ENCODE measurements around the gene MAB21L4.

Gene MAB21L4

DNA sequence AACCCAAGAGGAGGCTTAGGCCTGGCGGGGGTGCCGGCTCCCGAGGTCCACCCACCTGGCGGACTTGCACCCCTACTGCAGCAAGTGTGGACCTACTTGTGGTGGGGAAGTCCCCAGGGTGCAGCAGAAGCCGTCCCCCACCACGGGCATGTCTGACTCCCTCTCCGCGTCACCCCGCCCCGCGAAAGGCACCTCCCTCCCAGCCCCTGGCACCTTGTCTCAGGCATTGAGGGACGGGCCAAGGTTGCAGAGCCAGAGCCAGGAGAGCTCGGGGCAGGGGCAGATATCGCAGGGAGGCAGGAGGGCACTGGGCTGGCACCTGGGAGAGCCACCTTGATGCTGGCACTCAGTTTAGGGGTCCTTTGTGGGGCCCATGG is 29.2 kb upstream of the MAB21L4 start:
- no peak for DNase-seq (ENCODE audit: low read depth, low spot score)

DNA sequence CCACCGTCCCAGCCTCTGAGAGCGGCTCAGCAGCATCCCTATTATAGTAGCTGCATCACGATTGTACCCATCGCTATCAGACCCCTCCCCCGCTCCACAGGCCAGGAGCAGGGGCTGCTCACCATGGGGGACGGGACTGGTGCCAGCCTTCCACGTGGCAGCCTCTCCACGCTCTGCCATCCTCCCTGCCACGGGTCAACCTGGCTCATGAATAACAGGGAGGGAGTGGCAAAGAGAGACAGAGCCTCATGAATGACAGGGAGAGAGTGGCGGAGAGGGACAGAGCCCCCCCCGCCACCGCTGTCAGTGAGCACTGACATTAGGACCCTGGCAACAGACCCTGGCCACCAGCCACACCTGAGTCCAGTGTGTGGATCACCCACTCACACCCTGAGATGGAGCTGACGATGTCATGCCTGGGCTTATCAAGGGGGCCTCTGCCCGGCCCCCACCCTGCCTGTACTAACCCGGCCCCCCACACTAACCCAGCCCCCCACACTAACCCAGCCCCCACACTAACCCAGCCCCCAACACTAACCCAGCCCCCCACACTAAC is 27.1 kb upstream of the MAB21L4 start:
- no peak for DNase-seq (ENCODE audit: low read depth, low spot score)

DNA sequence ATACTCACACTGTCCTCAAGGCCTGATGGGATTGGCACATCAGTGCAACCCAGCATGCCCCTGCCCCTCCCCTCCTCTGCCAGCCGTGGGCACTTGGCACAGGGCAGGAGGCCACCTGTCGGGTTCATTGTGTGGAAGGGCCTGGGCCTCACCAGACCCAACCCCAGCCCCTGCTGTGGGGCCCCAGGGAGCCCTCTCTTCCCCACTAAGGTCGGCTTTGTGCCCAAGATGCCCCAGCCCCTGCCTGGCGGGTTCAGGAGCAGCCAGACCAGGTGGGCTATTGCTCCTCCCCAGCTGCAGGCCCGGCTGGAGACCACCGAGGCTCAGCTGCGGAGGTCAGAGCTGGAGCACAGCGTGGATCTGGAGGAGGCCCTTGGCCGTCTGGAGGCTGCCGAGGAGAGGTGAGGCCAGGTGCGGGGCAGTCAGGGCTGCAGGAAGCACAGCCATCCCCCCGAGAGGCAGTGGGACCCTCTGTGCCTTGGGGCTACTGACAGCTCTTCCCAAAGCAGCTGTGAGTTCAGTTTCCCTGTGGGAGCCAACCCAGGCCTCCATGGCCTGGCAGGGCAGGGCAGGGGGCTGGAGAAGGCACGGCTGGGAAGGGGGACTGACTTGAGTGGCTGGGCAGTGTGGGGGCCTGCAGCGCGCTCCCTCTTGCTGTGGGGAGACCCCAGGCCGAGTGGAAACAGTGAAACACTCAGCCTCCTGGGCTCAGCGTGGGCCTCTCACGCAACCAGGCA is 26.5 kb upstream of the MAB21L4 start:
- no peak for DNase-seq (ENCODE audit: low read depth, low spot score)

DNA sequence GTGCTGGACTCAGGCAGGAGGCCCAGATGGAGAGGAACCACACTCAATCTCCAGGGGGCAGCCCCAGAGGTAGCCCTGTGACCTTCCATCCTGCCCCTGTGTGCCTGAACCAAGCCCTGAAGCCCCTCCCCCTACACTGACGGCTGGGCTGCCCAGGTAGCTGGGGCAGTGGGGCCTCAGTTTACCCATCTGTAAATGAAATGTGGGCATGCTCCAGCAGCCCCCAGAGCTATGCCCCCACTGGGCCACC is 26.0 kb upstream of the MAB21L4 start:
- DNase-seq (ENCODE audit: low read depth, low spot score), result no peak

DNA sequence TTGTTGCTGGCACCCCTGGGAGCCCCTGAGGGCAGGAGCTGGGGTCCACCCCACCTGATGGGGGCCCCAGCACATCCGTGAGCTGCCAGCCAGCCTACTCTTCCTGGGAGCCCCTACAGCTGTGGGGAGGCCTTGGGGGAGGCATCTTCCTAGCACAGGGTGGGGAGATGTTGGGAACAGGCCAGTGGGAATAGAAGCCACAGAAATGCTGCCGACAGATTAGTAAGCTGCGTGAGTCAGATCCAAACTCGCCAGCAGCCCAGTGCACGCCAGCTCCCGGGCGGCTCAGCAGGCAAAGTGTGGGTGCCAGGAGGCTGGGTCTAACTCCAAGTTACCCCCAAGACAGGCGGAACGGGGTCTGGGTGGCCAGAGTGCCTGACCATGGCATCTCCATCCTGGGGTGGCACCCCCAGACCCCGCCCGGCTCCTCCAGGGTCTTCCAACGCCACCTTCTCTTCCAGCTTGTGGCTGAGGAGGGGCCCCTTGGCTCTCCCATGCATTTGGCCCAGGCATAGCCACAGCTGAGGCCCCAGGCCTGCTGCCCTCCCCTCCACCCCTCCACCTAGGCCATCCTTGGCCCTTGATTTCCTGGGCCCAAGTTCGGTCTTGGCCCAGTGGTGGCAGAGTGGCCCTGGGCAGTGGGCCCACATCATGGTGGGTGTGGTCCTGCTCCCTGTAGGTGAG is 25.5 kb upstream of the MAB21L4 start:
- peak; percentile 65 for DNase-seq (ENCODE audit: low read depth, low spot score)

DNA sequence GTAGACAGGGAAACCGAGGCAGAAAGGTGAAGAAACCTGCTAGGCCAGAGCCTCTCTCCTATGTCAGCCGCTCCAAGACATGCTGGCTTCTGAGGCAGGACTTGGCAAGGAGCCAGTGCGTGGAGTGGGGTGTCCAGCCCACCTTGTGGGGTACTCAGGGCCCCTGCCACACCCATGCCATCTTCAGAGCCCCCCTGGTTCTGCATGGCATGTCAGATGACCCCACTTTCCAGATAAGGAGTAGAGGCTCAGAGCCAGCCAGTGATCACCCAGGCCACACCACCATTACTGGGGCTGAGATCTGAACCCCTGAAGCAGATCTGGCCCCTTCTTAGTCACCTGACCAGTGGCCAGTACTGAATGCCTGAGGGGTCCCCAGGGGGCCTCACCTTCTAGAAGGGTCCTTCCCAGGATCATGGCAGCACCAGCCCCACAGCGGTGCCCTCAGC is 24.9 kb upstream of the MAB21L4 start:
- DNase-seq (ENCODE audit: low read depth, low spot score), result no peak

DNA sequence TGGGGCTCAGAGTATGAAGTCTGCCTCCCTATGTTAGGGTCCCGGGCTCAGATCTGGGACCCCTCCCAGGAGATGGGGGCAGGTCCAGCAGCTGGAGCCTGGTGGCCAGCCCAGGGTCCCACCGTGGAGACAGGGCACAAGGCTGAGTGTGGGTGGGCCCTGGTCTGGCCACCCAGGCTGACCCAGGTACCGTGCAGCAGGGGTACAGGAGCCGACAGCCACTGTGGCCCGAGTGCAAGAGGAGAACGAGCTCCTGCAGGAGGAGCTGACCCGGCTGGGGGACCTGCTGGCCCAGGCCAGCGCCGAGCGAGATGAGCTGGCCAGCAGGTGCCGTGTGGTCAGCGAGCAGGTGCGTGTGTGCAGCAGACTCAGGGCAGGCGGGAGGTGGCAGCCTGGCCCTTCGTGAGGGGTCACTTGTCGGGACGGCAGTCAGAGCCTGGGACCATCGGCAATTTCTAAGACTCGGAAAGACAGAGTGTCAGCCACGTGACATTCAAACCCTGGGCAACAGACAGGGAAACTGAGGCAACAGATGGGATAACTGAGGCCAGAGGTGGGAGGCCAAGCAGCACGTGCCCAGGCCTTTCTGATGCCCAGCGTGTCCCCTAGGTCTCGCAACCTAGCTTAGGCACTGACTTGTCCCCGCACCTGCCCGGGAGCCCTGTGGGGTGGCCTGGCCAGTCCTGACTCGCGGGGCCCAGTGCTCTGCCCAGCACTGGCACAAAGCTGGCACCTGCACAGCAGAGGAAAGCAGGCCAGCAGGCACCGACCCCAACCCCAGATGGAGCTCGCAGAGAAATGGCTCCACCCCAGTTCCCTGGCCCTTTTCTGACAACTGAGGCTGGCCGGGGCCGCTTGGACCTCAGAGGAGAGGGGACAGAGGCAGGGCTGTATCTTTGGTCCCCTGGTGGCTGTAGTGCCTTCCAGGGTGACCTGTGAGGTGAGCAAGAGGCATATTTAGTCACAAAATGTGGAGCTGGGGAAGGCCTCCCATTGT is 24.1 kb upstream of the MAB21L4 start:
- no peak for DNase-seq (ENCODE audit: low read depth, low spot score)

DNA sequence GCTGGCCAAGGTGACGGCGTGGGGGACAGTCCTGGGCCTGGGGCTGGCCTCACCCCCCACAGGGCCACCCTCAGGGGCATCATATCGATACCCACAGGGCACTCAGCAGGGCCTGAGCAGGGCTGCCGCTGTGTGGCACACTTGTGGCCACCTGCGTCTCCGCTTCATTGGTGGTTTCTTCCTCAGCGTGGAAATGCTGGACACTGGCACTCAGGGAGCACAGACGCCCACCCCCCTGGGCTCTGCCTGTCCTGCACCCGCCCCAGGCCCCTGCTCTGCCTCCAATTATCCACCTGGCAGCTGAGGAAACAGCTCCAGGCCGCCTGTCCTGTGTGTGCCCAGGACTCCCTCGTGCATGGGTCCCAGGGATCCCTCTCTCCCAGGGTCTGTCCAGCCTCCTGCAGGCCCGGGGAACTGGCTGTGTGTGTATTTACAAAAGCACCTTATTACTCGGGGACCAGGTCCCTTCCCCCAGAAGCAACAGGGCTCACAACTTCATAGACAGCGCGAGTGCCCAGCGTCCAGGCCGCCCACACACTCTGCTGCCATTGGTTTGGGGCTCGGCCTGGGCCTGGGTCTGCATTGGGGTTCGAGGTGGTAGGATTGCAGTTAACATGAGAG is 23.3 kb upstream of the MAB21L4 start:
- no peak for DNase-seq (ENCODE audit: low read depth, low spot score)

DNA sequence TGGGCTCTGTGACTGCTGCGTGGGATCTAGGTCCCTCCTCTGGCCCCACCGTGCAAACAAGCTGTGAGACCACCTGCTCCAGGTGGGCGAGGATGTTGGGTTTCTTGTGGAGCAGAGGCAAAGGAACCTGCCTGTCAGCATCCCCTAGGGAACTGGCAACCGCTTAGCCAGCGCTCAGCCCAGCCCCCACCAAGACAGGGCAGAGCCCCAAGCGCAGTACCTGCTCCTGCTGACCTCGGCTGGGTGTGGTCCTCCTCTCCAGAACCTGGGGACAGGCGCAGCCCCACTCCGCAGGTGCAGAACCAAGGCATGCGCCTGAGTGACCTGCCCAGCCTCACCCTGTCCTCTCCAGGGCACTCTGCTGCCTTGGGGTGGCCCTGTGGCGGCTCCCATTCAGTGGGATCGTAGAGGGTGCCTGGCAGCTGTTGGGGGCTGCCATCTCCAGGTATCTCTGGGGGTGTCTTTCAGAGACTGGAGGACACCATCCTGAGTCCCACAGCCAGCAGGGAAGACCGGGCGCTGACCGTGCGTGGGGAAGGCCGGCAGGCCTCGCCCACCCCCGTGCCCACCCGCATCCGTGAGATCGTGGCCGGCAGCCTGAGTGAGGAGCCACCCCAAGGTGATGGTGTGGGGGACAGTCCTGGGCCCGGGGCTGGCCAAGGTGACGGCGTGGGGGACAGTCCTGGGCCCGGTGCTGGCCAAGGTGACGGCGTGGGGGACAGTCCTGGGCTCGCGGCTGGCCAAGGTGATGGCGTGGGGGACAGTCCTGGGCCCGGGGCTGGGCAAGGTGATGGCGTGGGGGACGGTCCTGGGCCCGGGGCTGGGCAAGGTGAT is 22.5 kb upstream of the MAB21L4 start:
- no peak for DNase-seq (ENCODE audit: low read depth, low spot score)

DNA sequence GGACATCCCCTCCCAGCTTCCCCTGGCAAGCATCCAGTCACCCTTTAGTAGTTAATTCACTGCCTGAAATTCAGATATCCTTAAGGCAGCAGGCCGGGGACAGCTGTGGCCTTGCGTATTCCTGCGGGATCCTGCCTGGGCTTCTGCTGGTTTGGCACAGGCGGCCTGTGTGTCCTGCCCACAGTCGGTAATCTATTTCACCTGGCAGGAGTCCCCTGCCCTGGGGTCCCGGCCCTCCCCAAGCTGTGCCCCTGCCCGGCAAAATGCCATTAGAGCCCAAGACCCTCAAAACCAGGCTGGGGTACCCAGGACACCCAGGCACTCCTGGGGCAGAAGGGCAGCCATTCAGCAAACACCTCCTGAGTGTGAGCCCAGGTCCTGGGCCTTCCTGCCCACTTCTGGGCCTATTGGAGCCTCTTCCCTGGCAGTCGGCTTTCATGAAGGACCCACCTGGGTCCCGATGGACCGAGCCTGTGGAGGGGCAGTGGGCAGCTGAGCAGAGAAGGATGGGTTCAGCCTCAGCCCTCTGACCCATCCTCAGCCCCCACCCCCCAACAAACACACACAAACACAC is 21.8 kb upstream of the MAB21L4 start:
- DNase-seq (ENCODE audit: low read depth, low spot score), result no peak

DNA sequence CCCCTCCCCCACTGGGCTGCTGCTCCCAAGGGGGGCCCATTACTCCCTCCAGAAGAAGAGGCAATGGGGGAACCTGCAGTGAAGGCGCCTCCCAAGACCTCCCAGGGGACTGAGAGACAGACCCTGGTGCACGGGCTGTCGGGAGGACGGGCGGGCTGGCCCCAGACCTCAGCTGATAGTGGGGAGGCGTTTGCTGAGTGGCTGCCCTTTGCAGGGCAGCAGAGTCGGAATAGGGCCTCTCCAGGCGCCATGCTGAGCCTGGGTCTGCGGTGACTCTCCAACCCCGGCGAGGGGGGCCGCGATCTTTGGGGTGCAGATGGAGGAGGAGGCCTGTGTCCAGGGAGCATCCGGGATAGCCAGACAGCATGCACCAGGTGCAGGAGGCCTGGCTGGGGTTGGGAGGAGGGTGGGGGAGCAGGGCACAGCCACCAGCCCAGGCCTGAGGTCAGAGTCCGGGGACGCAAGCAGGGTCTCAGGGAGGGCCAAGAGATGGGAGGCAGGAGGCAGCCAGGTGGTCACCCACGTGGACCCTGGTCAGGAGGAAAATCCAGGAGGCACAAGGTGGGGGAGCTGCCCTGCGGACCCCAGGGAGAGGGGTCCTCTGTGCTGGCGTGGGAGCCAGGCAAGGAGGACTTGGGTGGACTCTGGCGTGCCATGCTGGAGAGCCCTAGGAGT is 21.2 kb upstream of the MAB21L4 start:
- no peak for DNase-seq (ENCODE audit: low read depth, low spot score)

DNA sequence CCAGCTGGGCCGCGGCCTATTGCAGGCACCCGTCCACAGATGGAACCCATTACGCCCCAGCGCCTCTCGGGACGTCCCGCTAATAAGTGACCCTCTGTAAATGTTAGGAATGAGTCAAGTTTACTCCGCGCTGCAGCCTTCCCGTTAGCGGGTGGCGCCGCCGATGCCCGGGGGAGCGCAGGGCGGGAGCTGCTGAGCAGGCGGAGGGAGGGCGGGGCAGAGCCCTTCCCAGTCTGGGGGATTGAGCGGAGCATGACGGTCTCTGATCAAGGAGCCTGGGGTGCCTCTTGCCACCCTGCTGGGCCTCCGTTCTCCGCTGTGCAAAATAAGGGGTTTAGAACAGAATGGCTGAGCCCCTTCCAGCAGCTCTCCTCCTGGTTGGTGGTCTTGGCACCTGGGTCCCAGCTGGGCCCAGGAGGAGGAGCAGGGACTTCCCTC is 20.6 kb upstream of the MAB21L4 start:
- peak; percentile 79 for DNase-seq (ENCODE audit: low read depth, low spot score)

DNA sequence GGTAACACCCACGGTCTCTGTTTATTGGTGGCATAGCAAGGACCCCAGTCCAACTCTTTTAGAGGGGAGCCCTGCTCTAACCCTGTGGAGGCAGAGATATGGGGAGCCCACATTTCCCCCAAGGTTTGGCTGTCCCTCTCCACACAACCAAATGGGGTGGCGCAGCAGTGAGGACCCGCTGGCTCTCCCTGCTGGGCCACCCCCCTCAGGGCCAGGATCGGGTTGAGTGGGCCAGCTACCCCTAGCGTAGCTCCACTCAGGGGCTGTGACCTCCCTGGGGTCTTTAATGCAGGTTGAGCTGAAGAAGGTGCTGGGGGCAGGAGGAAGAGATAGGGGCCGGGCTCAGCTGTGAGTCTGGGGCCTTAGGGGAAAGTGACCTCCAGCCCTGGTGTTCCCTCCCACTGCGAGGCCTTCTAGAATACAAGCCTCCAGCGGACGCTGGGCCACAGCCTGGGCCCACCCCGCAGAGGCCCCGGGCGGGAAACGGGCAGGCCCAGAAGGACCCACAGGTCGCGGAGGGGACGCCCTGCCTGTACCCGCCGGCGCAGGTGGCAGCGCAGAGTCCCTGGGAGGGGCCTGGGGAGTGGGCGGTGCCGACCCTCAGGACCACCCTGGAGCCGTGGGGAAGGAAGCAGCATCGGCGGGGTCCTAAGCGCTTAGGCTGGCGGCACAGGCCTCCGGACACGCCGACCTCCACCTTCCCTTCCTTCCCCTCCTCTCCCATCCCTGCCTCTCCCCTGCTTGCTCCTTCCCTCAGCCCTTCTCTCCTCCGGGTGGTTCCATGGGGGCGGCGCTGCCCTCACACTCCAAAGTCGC is 19.8 kb upstream of the MAB21L4 start:
- no peak for DNase-seq (ENCODE audit: low read depth, low spot score)

DNA sequence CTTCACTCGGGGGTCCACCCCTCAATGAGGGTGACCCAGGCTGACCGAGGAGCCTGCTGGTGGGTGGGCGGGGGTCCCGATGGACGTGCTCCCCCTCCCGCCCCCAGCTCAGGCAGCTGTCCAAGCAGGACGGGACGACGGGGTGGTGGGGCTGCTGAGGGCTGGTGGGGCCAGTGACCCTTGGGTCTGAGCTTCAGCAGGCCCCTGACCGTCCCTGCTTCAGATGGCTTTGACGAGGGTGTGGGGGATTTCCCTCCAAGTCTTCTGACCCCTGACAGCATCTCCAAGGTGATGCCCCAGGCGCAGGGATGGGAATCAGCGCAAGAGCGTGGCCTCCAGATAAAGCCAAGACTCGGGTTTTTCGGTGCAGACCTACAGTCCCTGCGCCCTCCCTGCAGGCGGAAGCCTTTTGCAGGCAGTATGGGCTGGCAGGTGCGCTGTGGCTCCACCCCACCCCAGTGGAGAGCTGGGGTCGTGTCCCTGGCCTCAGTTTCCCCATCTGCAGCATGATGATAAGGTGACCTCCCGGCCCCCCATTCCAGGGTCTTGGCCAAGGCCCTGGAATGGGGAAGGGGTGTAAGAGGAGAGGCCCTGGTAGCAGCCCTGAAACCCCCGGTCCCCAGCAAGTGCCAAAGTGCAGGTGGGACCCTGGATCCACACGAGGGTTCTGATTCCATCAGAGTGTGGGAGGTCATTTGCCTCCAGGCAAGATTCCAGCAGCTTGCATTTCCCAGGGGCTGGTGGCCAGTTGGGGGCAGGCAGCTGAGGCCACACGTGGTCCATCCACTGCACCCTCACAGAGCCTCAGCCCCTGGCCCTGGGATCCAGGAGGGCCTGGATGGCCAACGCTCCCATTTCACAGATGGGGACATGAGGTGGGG is 18.9 kb upstream of the MAB21L4 start:
- no peak for DNase-seq (ENCODE audit: low read depth, low spot score)

DNA sequence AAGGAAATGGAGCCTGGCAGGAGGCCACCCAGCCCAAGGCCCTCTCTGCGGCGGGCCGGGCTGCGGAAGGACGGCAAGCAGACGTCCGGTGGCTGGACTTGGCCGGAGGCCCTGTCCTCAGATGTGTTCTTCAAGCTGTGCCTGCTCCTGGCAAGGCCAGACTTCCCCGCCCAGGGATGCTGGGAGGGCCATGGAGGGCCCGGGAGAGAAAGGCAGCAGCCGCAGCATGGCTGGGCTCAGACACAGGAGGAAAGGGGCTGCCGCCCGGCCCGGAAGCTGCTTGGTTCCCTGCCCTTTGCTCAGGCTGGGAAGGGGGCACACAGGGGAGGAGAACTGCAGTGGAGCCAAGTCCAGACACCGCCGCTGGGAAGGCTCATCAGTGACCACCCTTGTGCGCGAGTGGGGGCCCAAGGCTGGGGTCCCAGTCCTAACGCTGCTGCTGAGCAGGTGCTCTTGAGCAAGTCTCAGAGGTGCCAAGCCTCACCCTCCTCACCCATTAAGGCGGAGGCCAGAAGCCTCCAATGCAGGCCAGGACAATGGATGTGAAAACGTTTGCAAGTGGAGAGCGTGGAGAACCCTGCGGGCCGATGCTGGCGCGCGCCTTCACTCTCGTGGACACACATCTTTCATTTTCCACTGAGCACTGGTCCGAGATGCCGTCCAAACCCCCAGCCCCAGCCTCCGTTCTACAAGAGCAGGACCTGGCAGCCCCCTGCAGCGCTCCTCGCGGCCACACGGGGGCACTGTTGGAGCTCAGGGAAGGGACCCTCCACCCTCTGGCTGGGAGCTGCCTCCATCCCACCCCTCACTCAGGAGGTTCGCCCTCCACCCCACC is 18.1 kb upstream of the MAB21L4 start:
- DNase-seq (ENCODE audit: low read depth, low spot score), result peak; percentile 70

DNA sequence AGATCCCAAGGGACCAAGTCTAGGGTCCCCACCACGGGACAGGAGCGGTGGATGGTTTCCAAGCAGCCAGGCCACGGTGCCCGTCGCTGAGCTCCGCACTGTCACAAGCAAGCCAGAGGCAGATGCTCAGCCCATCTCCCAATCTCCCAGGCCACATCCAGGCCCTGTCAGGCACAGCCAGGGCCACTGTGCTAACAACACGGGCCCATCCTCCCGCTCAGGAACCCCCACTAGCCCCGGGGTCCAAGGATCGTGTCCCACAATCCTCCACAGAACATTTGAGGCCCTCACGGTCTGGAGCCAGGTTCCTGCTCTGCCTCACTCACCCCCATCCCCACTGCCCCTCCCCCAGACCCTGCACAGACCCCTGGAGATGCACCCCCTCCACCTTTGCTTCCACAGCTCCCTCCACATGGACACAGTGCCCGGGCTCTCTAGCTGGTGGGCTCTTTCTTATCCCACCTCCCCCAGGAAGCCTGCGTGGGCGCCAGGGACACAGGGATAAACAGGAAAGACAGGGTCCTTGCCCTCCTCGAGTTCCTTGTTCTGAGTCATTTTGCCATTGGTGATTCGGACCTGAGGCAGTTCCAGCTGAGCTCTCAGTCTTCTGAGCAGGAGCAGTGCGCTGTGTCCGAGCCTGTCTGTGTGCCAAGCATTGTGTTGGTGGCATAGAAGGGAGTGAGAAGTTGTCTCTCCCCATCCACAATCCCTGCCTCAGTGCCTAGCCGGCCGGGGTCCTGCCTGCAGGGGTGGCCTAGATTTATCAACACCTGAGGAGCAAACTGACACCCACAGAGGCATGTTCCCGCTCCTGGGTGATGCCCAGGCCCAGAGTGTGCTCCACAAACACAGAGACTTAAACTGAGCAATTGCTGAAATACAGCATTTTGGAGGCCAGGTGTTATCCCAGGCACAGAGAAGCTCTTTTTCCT is 17.2 kb upstream of the MAB21L4 start:
- DNase-seq (ENCODE audit: low read depth, low spot score), result no peak
